A673 (cell line): Measurements from ENCODE around the gene EHD4. TPM values are rescaled to one million over a fixed set of nuclear protein-coding genes. Genes with fewer than 3 reads are reported as not detected.

Experiments
- BruUV-seq: library from RNA; stranded (reverse); fragments of 400-500 nt; replicated peaks from 2 replicates; lab custom pipeline; 2021; lab: Mats Ljungman, UMichigan
- CTCF ChIA-PET: fragments of 300-600 bp; sonication (Branson Sonifier 250); formaldehyde crosslinking; loops from one replicate; lab custom pipeline; 2022; ENCODE audit warnings: antibody characterized with exemption; lab: Charles Lee
- POLR2A ChIA-PET: fragments of 300-600 bp; sonication (Branson Sonifier 250); formaldehyde crosslinking; loops from one replicate; lab custom pipeline; 2022; ENCODE audit warnings: antibody characterized with exemption; ENCODE audit not compliant: low non-redundant PET; lab: Charles Lee
- DNase-seq: peaks from one replicate; pipeline ENCODE4 v3.0.0-alpha.2; 2015; ENCODE audit warnings: low spot score
- H3K27ac ChIP-seq: fragments of 200-600 bp; sonication (generic); 2 replicates; pipeline ENCODE4 v1.5.1; 2016; ENCODE audit warnings: mixed run types, low read depth, mild to moderate bottlenecking, mixed read lengths, antibody characterized with exemption, low read length; ENCODE audit not compliant: poor library complexity, severe bottlenecking
- H3K27me3 ChIP-seq: fragments of 200-600 bp; sonication (generic); replicated peaks from 2 replicates; pipeline ENCODE4 v1.6.1; 2017; ENCODE audit warnings: mixed run types, low read depth, mild to moderate bottlenecking, mixed read lengths, antibody characterized with exemption, low read length; ENCODE audit not compliant: insufficient read depth, poor library complexity
- H3K36me3 ChIP-seq: fragments of 200-600 bp; sonication (generic); 2 replicates; pipeline ENCODE4 v1.6.1; 2016; ENCODE audit warnings: mixed run types, mild to moderate bottlenecking, mixed read lengths, antibody characterized with exemption, low read length; ENCODE audit not compliant: insufficient read depth, poor library complexity, severe bottlenecking
- H3K4me1 ChIP-seq: fragments of 200-600 bp; sonication (generic); 2 replicates; pipeline ENCODE4 v1.6.1; 2017; ENCODE audit warnings: mixed run types, mild to moderate bottlenecking, mixed read lengths, antibody characterized with exemption, low read length; ENCODE audit not compliant: insufficient read depth, poor library complexity, severe bottlenecking
- H3K4me3 ChIP-seq: fragments of 200-600 bp; sonication (generic); 2 replicates; pipeline ENCODE4 v1.5.1; 2016; ENCODE audit warnings: low read depth, mixed run types, mild to moderate bottlenecking, mixed read lengths, low read length; ENCODE audit not compliant: poor library complexity, severe bottlenecking
- H3K9me3 ChIP-seq: fragments of 200-600 bp; sonication (generic); 2 replicates; pipeline ENCODE4 v1.6.1; 2016; ENCODE audit warnings: mixed run types, low read depth, mild to moderate bottlenecking, mixed read lengths, antibody characterized with exemption, low read length; ENCODE audit not compliant: poor library complexity, severe bottlenecking
- CTCF ChIP-seq: fragments of 300-800, 200-600 bp; sonication (generic); conservative IDR thresholded peaks from 2 replicates; pipeline ENCODE4 v1.5.1; 2017; ENCODE audit warnings: low read depth, mild to moderate bottlenecking, antibody characterized with exemption, low read length, moderate library complexity, mixed read lengths
- EZH2 ChIP-seq: fragments of 200-600 bp; sonication (generic); IDR thresholded peaks from 2 replicates; pipeline ENCODE4 v1.6.1; 2017; ENCODE audit warnings: borderline replicate concordance, low read depth, mild to moderate bottlenecking, mixed read lengths, antibody characterized with exemption, low read length; ENCODE audit not compliant: poor library complexity, severe bottlenecking
- intact Hi-C: fragments of 100-400 bp; cut with micrococcal nuclease; formaldehyde crosslinking; loops from one replicate; pipeline ENCODE4 v1.10.0; 2022; ENCODE audit not compliant: unreplicated experiment
- total RNA-seq: library from RNA; stranded (reverse); gene quantifications from 2 replicates; pipeline ENCODE4 v1.2.3, GENCODE V29; 2021

Gene EHD4
- total RNA-seq, 1 experiment from 2014 or later: 29.4 TPM

- TF ChIP-seq EZH2 (no peak), CTCF (no peak)
- no peaks in the 10 kb centered on the region for H3K9me3 ChIP-seq
- DNase-seq: no peak
- ChIA-PET POLR2A (no interaction called here), CTCF (no interaction called here)
- intact Hi-C loops: no loop called here
- H3K27ac ChIP-seq: no peak overlapping the region
- H3K4me1 ChIP-seq: no peaks in the 10 kb centered on the region
- BruUV-seq: no TSS peak
- H3K27me3 ChIP-seq: no peaks in the 10 kb centered on the region
- no peak overlapping the region for H3K4me3 ChIP-seq
- no peaks in the 10 kb centered on the region for H3K36me3 ChIP-seq
Measured at GRCh38 chr15:41873711-41874110, 98.6 kb downstream of the EHD4 start.

GRCh38 chr15:41872166-41872747, 100.1 kb downstream of the EHD4 start:
- DNase-seq: no peak
- CTCF ChIA-PET: no interaction called here

GRCh38 chr15:41871175-41871905, 101.0 kb downstream of the EHD4 start:
- Histone ChIP-seq H3K27me3 (no peaks in the 10 kb centered on the region), H3K36me3 (no peaks in the 10 kb centered on the region), H3K4me3 (no peak overlapping the region), H3K27ac (no peak overlapping the region), H3K9me3 (no peaks in the 10 kb centered on the region), H3K4me1 (no peaks in the 10 kb centered on the region)
- no peak for TF ChIP-seq CTCF
- no peak for TF ChIP-seq EZH2
- intact Hi-C loops: no loop called here
- POLR2A ChIA-PET: interaction anchor here (0.6 kb wide), 1 partner anchor 406 kb away, joined by 5 read pairs; no protein-coding TSS in a partner anchor
- CTCF ChIA-PET: no interaction called here
- no peak for DNase-seq
- BruUV-seq: no TSS peak

More at GRCh38 chr15:41872166-41872747, 100.1 kb downstream of the EHD4 start:
- no peaks in the 10 kb centered on the region for H3K9me3 ChIP-seq
- intact Hi-C loops: no loop called here
- no peak overlapping the region for H3K27ac ChIP-seq
- H3K27me3 ChIP-seq: no peaks in the 10 kb centered on the region
- H3K4me1 ChIP-seq: no peaks in the 10 kb centered on the region
- BruUV-seq: no TSS peak
- TF ChIP-seq CTCF (no peak), EZH2 (no peak)
- no peak overlapping the region for H3K4me3 ChIP-seq
- H3K36me3 ChIP-seq: no peaks in the 10 kb centered on the region
- POLR2A ChIA-PET: no interaction called here
